Limb (tissue), 2 donors: ENCODE measurements around the gene MAPKBP1.

Experiments
- DNase-seq, 2 donors: peaks; one replicate each; pipeline ENCODE4 v3.0.0-alpha.2; 2016; ENCODE audit errors: extremely low spot score in 2 of 2

The MAPKBP1 gene

GRCh38 chr15:41783296-41783695 lies 9.0 kb downstream of the MAPKBP1 start:
- no peak for DNase-seq

- no peak for DNase-seq
These were observed 14.0 kb downstream of the MAPKBP1 start for GRCh38 chr15:41788262-41788661.

- no peak for DNase-seq
These were observed 15.0 kb downstream of the MAPKBP1 start for GRCh38 chr15:41789236-41789635.

- no peak for DNase-seq
These were observed 15.4 kb downstream of the MAPKBP1 start for GRCh38 chr15:41789662-41790061.

- DNase-seq, result no peak
These were observed 15.9 kb downstream of the MAPKBP1 start for GRCh38 chr15:41790169-41790568.

GRCh38 chr15:41790756-41791546 lies 16.7 kb downstream of the MAPKBP1 start:
- DNase-seq, result no peak

GRCh38 chr15:41791547-41791937 lies 17.3 kb downstream of the MAPKBP1 start:
- DNase-seq, result no peak

- DNase-seq, result peak in 1 of 2 donors; percentile 27
These were observed 17.8 kb downstream of the MAPKBP1 start for GRCh38 chr15:41792000-41792637.

GRCh38 chr15:41794081-41794480 lies 19.8 kb downstream of the MAPKBP1 start:
- DNase-seq, result no peak

- DNase-seq, result peak in 1 of 2 donors; percentile 69
These were observed 21.9 kb downstream of the MAPKBP1 start for GRCh38 chr15:41795996-41796856.

- DNase-seq, result no peak
These were observed 23.1 kb downstream of the MAPKBP1 start for GRCh38 chr15:41797201-41797944.

- DNase-seq, result no peak
These were observed 24.6 kb downstream of the MAPKBP1 start for GRCh38 chr15:41798607-41799487.

- no peak for DNase-seq
These were observed 25.2 kb downstream of the MAPKBP1 start for GRCh38 chr15:41799488-41799805.

- DNase-seq, result no peak
These were observed 26.9 kb downstream of the MAPKBP1 start for GRCh38 chr15:41801185-41801584.

- DNase-seq, result no peak
These were observed 27.7 kb downstream of the MAPKBP1 start for GRCh38 chr15:41801850-41802455.

GRCh38 chr15:41804361-41804760 lies 30.1 kb downstream of the MAPKBP1 start:
- DNase-seq, result no peak

- no peak for DNase-seq
These were observed 30.8 kb downstream of the MAPKBP1 start for GRCh38 chr15:41804916-41805666.

GRCh38 chr15:41805711-41806110 lies 31.4 kb downstream of the MAPKBP1 start:
- no peak for DNase-seq
